SK-N-MC (cell line): ENCODE results near the gene CENPU.
"Not testable (repeated sequence)": the region's sequence is repeated elsewhere in the genome, so short reads cannot be mapped to it uniquely, and the experiment has no call there.

Source experiments
- DNase-seq: peaks from one replicate; pipeline ENCODE4 v3.0.0-alpha.2; 2011; ENCODE audit warnings: low read depth, low spot score
- H3K27ac ChIP-seq: fragments of 200-600 bp; sonication (generic); 2 replicates; pipeline ENCODE4 v1.5.1; 2016; ENCODE audit warnings: mixed run types
- H3K36me3 ChIP-seq: fragments of 200-600 bp; sonication (generic); 2 replicates; pipeline ENCODE4 v1.6.1; 2017; ENCODE audit warnings: antibody characterized with exemption, low read length, mixed read lengths; ENCODE audit not compliant: insufficient read depth
- H3K4me3 ChIP-seq: fragments of 200-600 bp; sonication (generic); 2 replicates; pipeline ENCODE4 v1.5.1; 2016
- H3K9ac ChIP-seq: fragments of 200-600 bp; sonication (generic); 2 replicates; pipeline ENCODE4 v1.8.0; 2017; ENCODE audit warnings: mixed run types, mixed read lengths; ENCODE audit not compliant: insufficient read length
- H3K9me3 ChIP-seq: fragments of 200-600 bp; sonication (generic); 2 replicates; pipeline ENCODE4 v1.6.1; 2017; ENCODE audit warnings: low read depth, mild to moderate bottlenecking, antibody characterized with exemption, low read length, moderate library complexity, mixed read lengths
- EZH2 ChIP-seq: fragments of 200-600 bp; sonication (generic); IDR thresholded peaks from one replicate; pipeline ENCODE4 v1.6.1; 2017; ENCODE audit warnings: antibody characterized with exemption
- FOXP2 ChIP-seq: optimal IDR thresholded peaks from 2 replicates; pipeline ENCODE3; 2011; ENCODE audit warnings: mild to moderate bottlenecking, moderate library complexity; ENCODE audit not compliant: insufficient read depth; ENCODE audit errors: extremely low read length, control extremely low read depth
- POLR2AphosphoS5 ChIP-seq: IDR thresholded peaks from 2 replicates; pipeline ENCODE4 v1.6.1; 2012; ENCODE audit warnings: mild to moderate bottlenecking, low read depth, low read length, borderline replicate concordance

CENPU gene

DNA sequence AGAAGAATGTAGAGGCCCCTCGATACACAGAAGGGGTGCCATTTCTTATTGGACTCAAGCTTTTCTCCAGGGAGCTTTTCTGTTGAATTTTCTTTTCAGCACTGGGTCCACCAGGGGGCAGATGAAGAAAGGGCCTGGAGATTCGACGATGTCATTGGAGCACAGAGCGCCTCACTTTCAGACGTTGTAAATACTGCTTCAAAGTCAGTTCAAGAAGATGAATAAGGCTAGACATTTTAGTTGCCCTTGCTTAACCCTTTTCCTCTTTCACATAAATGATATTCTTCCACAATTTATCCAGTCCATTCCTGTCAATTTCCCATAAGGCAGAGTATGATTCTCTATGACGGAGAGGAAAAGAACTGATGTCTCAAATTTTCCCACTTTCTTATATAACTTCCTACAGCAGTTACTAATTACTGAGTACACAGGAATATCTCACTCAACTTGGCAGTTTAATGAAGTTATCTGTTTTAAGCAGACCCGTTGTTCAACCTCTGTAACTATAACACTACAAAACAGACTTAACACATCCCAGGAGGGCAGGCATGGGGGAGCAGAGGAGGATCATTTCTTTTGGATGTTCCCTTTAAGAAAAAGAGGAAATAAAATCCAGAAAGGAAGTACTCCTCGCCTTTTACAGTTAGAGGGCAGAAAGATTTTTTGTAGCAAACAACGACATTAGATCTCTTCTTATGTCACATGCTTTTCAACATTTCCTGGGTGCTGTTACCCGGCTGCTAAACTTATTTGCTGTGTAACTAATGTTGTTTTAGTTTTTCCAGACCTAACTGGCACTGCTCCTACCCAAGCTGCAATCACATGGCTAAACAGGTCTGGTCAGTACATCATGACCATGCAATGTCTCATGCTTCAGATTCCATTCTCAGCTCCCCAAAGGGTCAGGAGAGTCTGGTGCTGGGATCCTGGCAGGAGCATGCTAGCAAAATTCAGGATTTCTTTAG lies 12.2 kb upstream of the CENPU start:
- H3K27ac ChIP-seq: no peak overlapping the region
- peak; percentile 45 for DNase-seq
- TF ChIP-seq FOXP2: no peak
- no peak for TF ChIP-seq POLR2AphosphoS5
- TF ChIP-seq EZH2: no peak
- H3K9ac ChIP-seq: no peak overlapping the region
- H3K36me3 ChIP-seq: no peaks in the 10 kb centered on the region
- no peaks in the 10 kb centered on the region for H3K9me3 ChIP-seq
- 0 out of 2 replicates have a peak overlapping the region, but pooled peaks have one; percentile 14 for H3K4me3 ChIP-seq

DNA sequence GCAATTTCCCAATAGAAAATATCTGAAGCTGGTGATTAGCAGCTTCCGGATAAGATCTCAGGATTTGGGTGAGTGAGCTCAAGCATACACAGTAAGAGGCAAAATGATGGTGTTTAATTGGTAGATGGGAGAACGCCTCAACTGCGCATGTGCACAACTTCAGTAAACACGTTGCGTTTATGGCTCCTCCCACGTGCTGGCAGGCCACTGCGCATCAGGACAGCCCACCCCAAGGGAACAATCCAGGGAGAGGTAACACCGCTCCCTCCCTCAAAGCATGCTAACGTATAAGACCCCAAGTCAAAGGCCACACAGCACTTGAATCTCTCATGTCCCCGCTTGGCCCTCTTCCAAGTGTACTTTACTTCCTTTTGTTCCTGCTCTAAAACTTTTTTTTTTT lies 10.3 kb upstream of the CENPU start:
- no peak for DNase-seq
- H3K9me3 ChIP-seq: no peaks in the 10 kb centered on the region
- no peaks in the 10 kb centered on the region for H3K36me3 ChIP-seq

GRCh38 chr4:184743650-184744049 lies 9.8 kb upstream of the CENPU start:
- no peaks in the 10 kb centered on the region for H3K9me3 ChIP-seq
- no peak overlapping the region for H3K9ac ChIP-seq
- no peak for TF ChIP-seq POLR2AphosphoS5
- TF ChIP-seq EZH2: no peak
- no peak for TF ChIP-seq FOXP2
- no peaks in the 10 kb centered on the region for H3K36me3 ChIP-seq
- no peak overlapping the region for H3K27ac ChIP-seq
- DNase-seq: no peak
- H3K4me3 ChIP-seq: no peak overlapping the region

More for the DNA sequence above, 10.3 kb upstream of the CENPU start:
- no peak overlapping the region for H3K27ac ChIP-seq
- TF ChIP-seq FOXP2 (no peak), EZH2 (no peak), POLR2AphosphoS5 (no peak)
- H3K4me3 ChIP-seq: no peak overlapping the region
- H3K9ac ChIP-seq: no peak overlapping the region

- DNase-seq, H3K36me3 ChIP-seq, H3K27ac ChIP-seq, H3K9ac ChIP-seq, H3K4me3 ChIP-seq, H3K9me3 ChIP-seq: not testable (repeated sequence)
These were observed 7.8 kb upstream of the CENPU start for GRCh38 chr4:184741651-184742050.

- Histone ChIP-seq H3K9ac (no peak overlapping the region), H3K36me3 (no peaks in the 10 kb centered on the region), H3K4me3 (no peak overlapping the region), H3K27ac (no peak overlapping the region), H3K9me3 (no peaks in the 10 kb centered on the region)
- no peak for DNase-seq
- TF ChIP-seq POLR2AphosphoS5 (no peak), FOXP2 (no peak), EZH2 (no peak)
These were observed 7.1 kb upstream of the CENPU start for GRCh38 chr4:184740980-184741391.

- H3K9ac ChIP-seq, H3K9me3 ChIP-seq, H3K27ac ChIP-seq, H3K4me3 ChIP-seq, H3K36me3 ChIP-seq, DNase-seq: not testable (repeated sequence)
These were observed 5.7 kb upstream of the CENPU start for GRCh38 chr4:184739575-184739974.

DNA sequence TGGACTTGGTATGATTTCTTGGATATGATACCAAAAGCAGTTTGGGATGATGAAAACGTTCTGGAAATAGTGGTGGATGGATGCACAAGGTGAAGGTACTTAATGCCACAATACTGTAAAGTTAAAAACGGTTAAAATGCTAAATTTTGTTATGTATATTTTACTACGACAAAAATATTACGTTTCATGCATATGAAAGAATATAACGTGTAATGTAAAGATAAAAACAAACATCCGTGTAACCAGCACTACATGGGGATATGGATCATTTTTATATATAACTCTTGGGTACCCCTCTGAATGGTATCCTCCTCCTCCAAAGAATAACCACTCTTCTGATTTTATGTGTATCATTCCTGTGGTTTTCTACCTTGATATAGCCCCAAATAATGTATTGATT lies 862 bp upstream of the CENPU start:
- Histone ChIP-seq H3K36me3 (peaks cover 17% of the 10 kb centered on the region), H3K9ac (peak overlapping the region; percentile 91), H3K9me3 (no peaks in the 10 kb centered on the region), H3K27ac (peak overlapping the region; percentile 80), H3K4me3 (peak overlapping the region; percentile 79)
- no peak for DNase-seq
- no peak for TF ChIP-seq EZH2
- TF ChIP-seq POLR2AphosphoS5: no peak
- TF ChIP-seq FOXP2: no peak

DNA sequence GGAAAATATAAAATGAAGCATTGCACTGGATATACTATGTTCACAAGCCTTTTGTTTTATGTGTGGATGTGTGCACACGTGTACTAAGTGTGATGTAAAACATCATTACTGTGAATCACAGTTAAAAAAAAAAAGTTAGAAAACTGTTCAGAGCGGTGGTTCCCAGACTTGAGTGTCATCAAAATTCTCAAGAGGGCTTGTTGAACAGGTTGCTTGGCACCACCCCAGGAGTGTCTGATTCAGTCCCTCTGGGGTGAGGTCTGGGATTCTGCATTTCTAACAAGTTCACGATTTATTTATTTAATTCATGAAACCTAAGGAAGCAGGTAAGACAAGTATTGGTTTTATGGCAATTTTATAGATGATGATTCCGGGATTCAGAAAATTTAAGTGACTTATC lies 1.8 kb downstream of the CENPU start:
- H3K27ac ChIP-seq: no peak overlapping the region
- H3K36me3 ChIP-seq: peaks cover 44% of the 10 kb centered on the region
- no peak for DNase-seq
- H3K9me3 ChIP-seq: no peaks in the 10 kb centered on the region
- peak overlapping the region; percentile 80 for H3K9ac ChIP-seq
- TF ChIP-seq POLR2AphosphoS5 (no peak), EZH2 (no peak), FOXP2 (no peak)
- H3K4me3 ChIP-seq: peak overlapping the region; percentile 79

GRCh38 chr4:184731056-184731455 lies 2.8 kb downstream of the CENPU start:
- no peak for DNase-seq
- TF ChIP-seq EZH2: no peak
- no peak for TF ChIP-seq FOXP2
- no peak for TF ChIP-seq POLR2AphosphoS5
- H3K4me3 ChIP-seq: no peak overlapping the region
- H3K9ac ChIP-seq: no peak overlapping the region
- H3K36me3 ChIP-seq: peaks cover 54% of the 10 kb centered on the region
- H3K27ac ChIP-seq: no peak overlapping the region
- no peaks in the 10 kb centered on the region for H3K9me3 ChIP-seq
